Activated CD8-positive, alpha-beta memory T cell treated with anti-CD3 and anti-CD28 coated beads for 48 hours (primary cell): ENCODE data around the gene PTPRA.
"Not testable (repeated sequence)": the region's sequence is repeated elsewhere in the genome, so short reads cannot be mapped to it uniquely, and the experiment has no call there.

ENCODE experiments used
- DNase-seq, 3 experiments: peaks; one replicate each; pipeline ENCODE4 v3.0.0-alpha.2; 2020; ENCODE audit warnings: low read depth in 2 of 3, low spot score in 2 of 3

Gene PTPRA

DNA sequence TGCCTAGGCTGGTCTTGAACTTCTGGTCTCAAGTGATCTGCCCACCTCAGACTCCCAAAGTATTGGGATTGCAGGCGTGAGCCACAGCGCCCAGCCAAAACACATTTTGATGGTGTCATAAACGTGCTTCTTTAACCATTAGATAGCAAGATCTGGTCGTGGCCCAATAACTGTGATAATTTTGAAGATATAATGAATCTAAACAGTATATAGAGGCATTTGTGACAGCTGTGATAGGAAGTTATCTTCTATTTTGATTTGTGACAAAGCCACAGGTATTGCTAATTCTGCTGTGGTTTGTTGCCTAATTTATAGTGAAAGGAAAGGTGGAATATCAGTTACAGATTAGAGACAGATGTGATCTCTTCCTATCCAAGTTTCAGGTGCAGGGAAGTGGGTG is 197.4 kb downstream of the PTPRA start:
- no peak for DNase-seq

- no peak for DNase-seq
Observed at GRCh38 chr20:3071266-3071609, 198.0 kb downstream of the PTPRA start.

GRCh38 chr20:3071610-3072529 is 198.6 kb downstream of the PTPRA start, which contains the start of gene OXT:
TSS of gene OXT (plus strand) at chr20:3071620. CDS start at chr20:3071656, 36 bp downstream.
- DNase-seq = no peak

DNA sequence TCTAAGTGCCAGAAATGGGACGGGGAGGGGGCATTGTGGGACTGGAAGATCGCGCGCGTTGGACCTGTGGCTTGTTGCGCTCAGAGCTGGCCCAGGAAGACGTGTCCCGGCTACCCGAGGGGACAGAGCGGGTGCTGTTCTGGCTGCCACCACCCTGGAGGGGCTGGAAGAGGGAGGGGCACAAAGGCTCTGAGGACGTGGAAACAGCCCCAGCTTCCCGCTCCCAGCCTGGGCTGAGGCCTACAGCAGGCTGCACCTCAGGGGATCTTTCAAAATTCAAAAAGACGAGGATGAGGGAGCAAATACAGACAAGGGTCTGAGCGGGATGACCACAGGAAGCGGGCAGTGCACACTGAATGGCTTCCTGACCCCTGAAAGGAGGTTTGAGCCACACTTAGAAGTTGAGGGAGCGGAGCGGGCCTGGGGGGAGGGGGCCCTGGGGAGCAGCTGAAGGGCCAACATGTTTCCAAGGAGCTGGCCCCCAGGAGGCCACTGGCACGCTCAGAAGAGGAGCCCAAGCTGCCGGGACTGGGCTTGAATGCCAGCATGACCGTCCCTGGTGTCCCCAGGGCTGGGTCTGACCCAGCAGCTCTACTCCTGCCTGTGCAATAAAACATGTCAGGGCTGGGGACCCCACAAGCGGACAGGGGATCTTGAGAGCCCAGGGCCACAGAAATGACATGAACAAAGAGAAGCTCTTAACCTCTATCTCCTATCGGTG is 199.4 kb downstream of the PTPRA start:
- DNase-seq = no peak

- DNase-seq = not testable (repeated sequence)
Observed at GRCh38 chr20:3073251-3073643, 200.0 kb downstream of the PTPRA start.

DNA sequence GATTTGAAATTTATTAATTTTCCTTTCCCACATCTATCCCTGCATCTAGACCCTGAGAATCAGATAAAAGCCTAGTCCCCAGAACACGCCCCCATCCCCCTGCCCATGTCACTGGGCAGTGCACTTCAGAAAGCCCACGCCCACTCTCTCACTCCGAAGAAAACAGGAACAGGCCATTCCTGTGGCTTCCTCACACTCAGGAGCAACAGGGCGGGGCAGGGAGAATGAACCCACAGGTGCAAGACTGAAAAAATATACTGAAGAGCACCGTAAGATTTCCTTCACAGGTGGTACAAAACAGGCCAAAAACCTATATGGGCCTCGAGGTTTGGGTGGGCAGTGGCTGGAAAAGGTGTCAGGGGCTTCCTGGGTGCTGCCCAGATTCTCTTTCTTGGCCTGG is 201.5 kb downstream of the PTPRA start:
- no peak for DNase-seq

- not testable (repeated sequence) for DNase-seq
Observed at GRCh38 chr20:3075315-3075714, 202.0 kb downstream of the PTPRA start.

DNA sequence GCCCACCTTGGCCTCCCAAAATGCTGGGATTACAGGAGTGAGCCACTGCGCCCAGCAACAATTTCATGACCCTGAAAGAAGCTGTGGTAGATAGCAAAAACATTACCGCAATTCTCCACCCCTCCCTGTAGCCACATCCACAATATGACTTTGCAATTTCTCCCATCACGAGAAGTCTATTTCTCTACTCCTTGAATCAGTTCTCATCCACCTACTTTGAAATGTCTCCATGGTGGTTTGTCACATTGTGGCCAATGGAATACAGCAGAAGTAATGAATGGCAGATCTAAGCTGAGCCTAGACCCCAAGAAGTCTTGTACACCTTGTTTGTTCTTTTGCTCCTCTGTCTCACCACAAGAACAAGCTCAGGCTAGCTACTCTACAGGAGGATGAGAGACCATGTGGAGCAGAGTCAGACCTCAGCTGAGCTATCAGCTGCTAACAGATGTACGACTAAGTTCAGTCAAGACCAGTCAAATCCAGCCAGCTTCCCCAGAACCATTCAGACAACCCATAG is 204.4 kb downstream of the PTPRA start:
- no peak for DNase-seq

- DNase-seq = no peak
Observed at GRCh38 chr20:3080939-3081388, 207.7 kb downstream of the PTPRA start.

GRCh38 chr20:3081641-3082040 is 208.4 kb downstream of the PTPRA start:
- no peak for DNase-seq

DNA sequence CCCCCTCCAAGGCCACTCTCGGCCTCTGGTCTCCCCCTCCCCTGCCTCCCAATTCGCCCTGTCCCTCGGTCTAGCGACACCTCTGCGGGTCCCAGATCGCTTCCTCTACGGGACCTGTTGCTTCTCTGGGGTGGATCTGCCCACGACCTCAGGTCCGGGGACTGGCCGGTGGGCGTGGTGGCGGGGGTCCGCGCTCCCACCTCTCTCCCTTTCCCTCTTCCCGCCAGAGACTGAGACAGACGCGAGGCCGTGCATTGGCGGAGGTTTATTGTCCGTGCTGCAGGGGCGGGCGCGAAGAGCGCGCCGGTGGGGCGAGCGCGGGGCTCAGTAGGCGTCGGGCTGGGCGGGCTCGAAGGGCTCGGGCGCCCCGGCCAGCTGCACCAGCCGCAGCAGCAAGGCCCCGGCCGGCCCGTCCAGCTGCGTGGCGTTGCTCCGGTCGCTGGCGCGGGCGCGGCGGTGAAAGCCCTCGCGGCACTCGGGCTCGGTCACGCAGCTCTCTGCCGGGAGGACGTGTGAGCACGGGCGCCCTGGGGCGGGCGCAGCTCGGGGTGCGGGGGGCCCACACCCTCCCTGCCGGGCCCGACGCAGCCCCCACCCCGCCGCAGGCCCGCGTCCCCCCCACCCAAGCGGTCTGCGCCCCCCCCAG is 209.1 kb downstream of the PTPRA start:
- no peak for DNase-seq

DNA sequence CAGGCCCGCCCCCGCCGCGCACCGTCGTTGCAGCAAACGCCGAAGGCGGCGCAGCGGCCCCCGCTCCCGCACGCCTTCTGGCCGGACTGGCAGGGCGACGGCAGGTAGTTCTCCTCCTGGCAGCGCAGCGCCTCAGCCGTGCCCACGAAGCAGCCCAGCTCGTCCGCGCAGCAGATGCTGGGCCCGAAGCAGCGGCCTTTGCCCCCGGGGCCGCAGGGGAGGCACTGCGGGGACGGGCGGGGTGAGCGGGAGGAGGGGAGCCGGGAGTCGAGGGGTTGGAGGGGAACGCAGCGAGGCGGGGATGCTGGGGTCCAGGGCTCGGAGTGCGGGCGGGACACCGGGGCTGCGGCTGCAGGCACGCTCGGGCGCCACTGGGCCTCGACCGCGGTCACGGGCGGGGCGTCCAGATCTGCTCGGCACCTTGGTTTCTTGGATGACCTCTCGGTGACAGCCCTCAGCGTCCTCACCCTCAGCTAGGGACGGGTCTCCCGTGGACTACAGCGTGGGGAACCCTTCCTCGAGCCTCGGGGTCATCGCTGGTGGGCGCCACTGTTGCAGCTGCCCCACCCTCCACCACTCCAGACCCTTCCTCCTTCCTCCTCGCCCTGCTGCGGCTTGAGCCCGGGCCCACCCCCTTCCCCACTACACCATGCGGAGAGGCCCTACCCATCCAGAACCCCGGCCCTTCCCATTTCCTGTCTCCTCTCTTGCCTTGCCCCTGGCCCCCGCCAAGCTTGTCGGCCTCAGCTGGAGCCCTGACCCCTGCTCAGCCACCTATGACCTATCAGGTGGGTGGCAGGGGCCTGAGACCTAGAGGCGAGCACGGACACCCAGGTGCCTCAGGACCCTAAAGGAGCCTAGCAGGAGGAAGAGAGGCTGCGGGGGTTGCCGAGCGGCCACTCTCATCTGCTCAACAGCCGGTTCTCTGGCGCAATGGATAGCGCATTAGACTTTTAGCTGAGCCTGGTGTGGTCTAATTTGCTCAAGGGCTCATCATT is 210.0 kb downstream of the PTPRA start:
- no peak for DNase-seq

- DNase-seq = no peak
Observed at GRCh38 chr20:3084283-3084985, 211.2 kb downstream of the PTPRA start, which contains the start of gene AVP. TSS of gene AVP (minus strand) at chr20:3084724. CDS start at chr20:3084674, 50 bp downstream.

DNA sequence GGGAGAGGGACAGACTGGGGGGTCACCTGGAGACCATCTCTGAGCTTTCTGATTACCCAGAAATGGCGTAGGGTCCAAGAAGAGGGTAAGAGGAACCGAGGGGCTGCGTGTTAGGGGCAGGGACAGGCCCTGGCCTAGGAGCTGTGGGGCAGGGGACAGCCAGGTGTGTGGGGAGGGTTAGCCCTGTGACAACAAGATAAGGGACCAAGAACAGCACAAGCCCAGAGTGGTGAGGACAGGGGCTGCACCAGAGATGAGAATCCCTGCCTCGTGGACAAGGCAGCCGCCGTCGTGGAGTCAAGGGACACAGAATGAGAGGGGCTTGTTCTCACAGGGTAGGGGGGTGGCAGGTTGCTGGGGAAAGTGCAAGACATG is 211.7 kb downstream of the PTPRA start:
- DNase-seq = no peak

DNA sequence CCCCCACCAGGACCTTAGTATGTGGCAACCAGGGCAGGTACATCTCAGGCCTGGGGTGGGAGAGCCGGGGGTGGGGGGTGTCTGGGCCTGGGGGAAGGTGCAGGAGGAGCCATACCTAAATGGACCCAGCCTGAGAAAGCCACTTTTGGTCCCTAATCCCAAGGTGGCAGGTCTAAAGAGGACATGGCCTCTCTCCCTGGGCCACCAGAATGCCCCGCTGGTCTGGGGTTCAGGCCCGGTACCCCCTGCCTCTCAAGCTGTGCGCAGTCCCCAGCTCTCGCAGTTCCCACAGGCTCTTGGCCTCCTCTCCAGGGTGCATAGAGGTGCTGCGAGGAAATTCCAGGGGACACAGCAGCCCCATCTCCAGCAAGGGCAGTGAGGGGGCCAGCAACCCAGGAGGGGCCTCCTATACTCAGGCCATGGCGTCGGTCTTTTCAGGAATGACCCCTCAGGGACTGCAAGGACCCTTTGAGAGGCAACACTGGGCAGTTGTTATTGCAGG is 212.3 kb downstream of the PTPRA start:
- no peak for DNase-seq

- DNase-seq = no peak
Observed at GRCh38 chr20:3088031-3088430, 214.8 kb downstream of the PTPRA start.
